HG03439 (cell line): ENCODE results near the gene ZC2HC1B.
A peak's percentile ranks its signal among the peaks of the same experiment; 100 is the strongest.
"Not testable (repeated sequence)": the region's sequence is repeated elsewhere in the genome, so short reads cannot be mapped to it uniquely, and the experiment has no call there.

Experiments used
- ATAC-seq: cut with Tn5 transposase; IDR thresholded peaks from one replicate; pipeline ENCODE4 v1.9.1; 2021; ENCODE audit warnings: mild to moderate bottlenecking, moderate library complexity; ENCODE audit not compliant: unreplicated experiment

The ZC2HC1B gene

GRCh38 chr6:143867236-143867635 lies 3.0 kb downstream of the ZC2HC1B start:
- no peak for ATAC-seq

DNA sequence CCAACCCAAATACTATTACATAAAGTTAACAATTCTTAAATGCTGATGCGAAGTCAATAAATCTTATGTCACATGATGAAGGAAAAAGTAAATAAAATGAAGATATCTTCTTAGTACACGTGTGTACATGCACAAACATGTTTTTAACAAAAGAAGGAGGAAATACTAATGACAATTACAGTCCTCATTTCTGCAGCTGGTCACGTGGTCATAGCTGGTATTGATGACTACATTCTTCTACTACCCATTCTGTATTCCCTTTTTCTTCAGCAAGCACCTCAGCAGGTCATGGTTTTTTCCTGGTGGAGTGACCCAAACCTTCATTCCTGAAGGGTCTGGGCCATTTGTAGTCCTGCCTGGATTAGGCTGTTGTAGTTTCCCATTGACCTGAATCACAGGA lies 4.5 kb downstream of the ZC2HC1B start:
- ATAC-seq: not testable (repeated sequence)

GRCh38 chr6:143871202-143871730 lies 7.0 kb downstream of the ZC2HC1B start:
- ATAC-seq: not testable (repeated sequence)

DNA sequence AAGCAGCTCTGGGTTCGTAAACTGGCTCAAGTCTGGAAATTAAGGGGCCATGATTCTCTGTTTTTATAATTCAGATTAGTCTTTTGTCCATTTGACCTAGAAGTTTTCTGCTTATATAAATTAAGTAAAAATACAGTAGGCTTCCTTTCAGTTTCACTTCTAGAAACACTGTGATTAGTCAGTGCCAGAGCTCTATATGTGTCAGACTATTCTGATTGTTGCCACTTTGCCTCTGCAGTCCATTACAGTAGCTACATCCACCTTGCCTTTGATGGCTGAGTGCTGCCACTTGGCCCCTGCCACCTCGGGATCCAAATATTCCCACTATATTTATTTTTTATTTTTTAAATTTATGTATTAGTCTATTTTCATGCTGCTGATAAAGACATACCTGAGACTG lies 7.9 kb downstream of the ZC2HC1B start:
- ATAC-seq: no peak

- not testable (repeated sequence) for ATAC-seq
Measured at GRCh38 chr6:143873600-143873999, 9.3 kb downstream of the ZC2HC1B start.

- not testable (repeated sequence) for ATAC-seq
Measured at GRCh38 chr6:143874503-143874902, 10.2 kb downstream of the ZC2HC1B start.

- no peak for ATAC-seq
Measured at GRCh38 chr6:143877584-143878271, 13.5 kb downstream of the ZC2HC1B start.

DNA sequence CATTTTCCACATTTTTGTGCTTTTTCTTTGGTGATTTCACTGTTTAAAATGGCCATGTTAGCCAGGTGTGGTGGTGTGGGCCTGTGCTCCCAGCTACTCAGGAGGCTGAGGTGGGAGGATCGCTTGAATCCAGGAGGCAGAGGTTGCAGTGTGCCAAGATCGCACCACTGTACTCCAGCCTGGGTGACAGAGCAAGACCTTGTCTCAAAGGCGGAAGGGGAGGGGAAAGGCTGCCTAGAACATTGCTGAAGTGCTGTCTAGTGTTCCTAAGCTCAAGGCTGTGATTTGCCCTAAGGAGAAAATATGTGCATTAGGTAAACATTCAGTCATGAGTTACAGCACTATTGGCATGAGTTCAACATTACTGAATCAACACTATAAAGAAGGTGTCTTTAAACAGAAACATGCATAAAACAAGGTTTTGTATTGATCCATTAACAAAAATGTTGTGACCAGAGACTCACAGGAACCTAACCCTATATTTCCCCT lies 14.0 kb downstream of the ZC2HC1B start:
- no peak for ATAC-seq

DNA sequence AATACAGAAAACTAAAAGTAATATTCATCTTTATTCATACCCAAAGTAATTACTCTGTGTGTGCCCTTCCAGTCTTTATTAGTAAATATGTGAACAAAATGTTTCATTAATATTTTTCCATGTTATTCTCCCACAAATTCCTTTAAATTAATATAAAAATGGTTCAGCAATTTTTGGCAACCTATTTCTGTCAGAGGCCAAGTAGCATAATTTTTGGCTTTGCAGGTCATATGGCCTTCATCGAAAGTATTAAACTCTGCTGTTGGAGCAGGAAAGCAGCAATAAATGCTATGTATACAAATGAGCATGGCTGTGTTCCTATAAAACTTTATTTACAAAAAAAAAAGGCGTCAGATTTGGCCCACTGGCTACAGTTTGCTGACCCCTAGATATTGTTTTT lies 16.1 kb downstream of the ZC2HC1B start:
- ATAC-seq: no peak

- ATAC-seq: no peak
Measured at GRCh38 chr6:143882401-143882930, 18.2 kb downstream of the ZC2HC1B start.

GRCh38 chr6:143884216-143884900 lies 20.1 kb downstream of the ZC2HC1B start:
- ATAC-seq: no peak

- ATAC-seq: no peak
Measured at GRCh38 chr6:143885116-143885515, 20.8 kb downstream of the ZC2HC1B start.

GRCh38 chr6:143894655-143895054 lies 30.4 kb downstream of the ZC2HC1B start:
- no peak for ATAC-seq

GRCh38 chr6:143896126-143896860 lies 32.0 kb downstream of the ZC2HC1B start:
- no peak for ATAC-seq

- no peak for ATAC-seq
Measured at GRCh38 chr6:143900358-143900757, 36.1 kb downstream of the ZC2HC1B start.

DNA sequence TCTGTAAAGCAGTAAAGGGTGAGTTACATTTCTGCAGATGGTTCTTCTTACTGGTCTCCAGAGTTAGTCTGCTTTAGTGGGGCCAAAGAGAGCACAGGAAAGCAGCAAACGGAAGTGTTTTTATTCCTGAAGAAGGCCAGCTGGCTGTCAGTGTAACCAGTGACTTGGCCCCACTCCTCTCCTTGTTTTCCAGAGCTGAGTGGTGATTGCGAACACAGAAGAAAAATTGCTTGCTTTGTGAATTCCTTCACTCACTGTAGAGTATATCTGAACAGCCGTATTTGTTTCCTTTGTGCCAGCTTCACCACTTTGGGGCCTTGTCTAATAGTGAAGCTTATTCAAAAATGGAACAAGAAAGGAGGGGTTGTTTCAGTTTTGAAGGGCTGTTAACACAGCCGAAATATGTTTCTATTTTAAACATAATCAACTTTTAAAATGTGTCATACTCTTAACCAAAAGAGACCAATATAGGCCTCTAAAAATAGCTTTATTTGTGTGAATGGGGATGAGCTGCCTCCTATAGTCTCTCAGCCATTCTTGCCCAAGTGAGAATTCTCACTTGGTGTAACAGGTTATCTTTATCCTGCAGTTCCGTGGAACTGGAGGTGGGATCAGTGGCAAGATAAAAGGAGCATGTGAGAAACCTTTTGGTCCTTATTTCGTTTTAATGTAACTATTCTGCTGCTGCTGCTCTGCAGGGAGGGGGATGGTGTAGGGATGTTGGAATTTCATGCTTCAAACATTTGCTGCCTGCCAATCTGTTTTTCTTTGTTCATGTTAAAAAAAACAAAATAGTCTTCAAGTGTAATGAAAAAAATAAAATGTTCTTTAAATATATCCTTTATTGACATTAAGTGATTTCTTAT lies 37.8 kb downstream of the ZC2HC1B start:
- peak; percentile 97 for ATAC-seq

GRCh38 chr6:143902827-143903226 lies 38.6 kb downstream of the ZC2HC1B start:
- no peak for ATAC-seq

GRCh38 chr6:143911028-143911427 lies 46.8 kb downstream of the ZC2HC1B start:
- ATAC-seq: no peak

- ATAC-seq: no peak
Measured at GRCh38 chr6:143912671-143913070, 48.4 kb downstream of the ZC2HC1B start.

DNA sequence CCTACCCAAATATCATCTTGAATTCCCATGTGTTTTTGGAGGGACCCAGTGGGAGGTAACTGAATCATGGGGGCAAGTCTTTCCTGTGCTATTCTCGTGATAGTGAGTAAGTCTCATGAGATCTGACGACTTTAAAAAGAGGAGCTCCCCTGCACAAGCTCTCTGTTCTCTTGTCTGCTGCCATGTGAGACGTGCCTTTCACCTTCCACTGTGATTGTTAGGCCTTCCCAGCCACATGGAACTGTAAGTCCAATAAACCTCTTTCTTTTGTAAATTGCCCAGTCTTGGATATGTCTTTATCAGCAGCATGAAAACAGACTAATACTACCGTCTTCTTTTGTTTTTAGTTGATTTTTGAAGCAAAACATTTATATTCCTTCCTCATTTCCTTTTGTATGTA lies 52.8 kb downstream of the ZC2HC1B start:
- ATAC-seq: not testable (repeated sequence)
